Tibial nerve (tissue), 4 donors: ENCODE results near the gene ADRM1. TPM values are rescaled to one million over a fixed set of nuclear protein-coding genes. Genes with fewer than 3 reads are reported as not detected.
A peak's percentile ranks its signal among the peaks of the same experiment; 100 is the strongest.

Experiments used
- DNase-seq, 2 donors: peaks; one replicate each; pipeline ENCODE4 v3.0.0-alpha.2; 2019; ENCODE audit warnings: low spot score in 2 of 2
- H3K27ac ChIP-seq, 4 donors: fragments of 200-600 bp; sonication (generic) in 3 of 4; one replicate each; pipeline ENCODE4 v1.5.1; 2017 to 2019; ENCODE audit warnings: mild to moderate bottlenecking in 1 of 4
- H3K27me3 ChIP-seq, 2 donors: fragments of 200-600 bp; sonication (generic) in 1 of 2; one replicate each; pipeline versions ENCODE4 v1.5.1 to v1.6.0; 2017 to 2019
- H3K36me3 ChIP-seq, 3 donors: fragments of 200-600 bp; sonication (generic); one replicate each; pipeline ENCODE4 v1.5.1; 2018 to 2019
- H3K4me1 ChIP-seq, 4 donors: fragments of 200-600 bp; sonication (generic) in 3 of 4; one replicate each; pipeline ENCODE4 v1.5.1; 2017 to 2019
- H3K4me3 ChIP-seq, 4 donors: fragments of 200-600 bp; sonication (generic) in 3 of 4; one replicate each; pipeline ENCODE4 v1.5.1; 2017 to 2019; ENCODE audit warnings: mild to moderate bottlenecking in 1 of 4, moderate library complexity in 1 of 4
- H3K9me3 ChIP-seq, 4 donors: fragments of 200-600 bp; sonication (generic) in 3 of 4; one replicate each; pipeline ENCODE4 v1.5.1; 2017 to 2019
- CTCF ChIP-seq, 5 experiments: fragments of 200-600 bp in 3 of 5; fragments of 450-650 bp in 2 of 5; sonication (generic) in 3 of 5; IDR thresholded peaks; one replicate each; pipeline ENCODE4 v1.5.1; 2016 to 2019; ENCODE audit warnings: antibody characterized with exemption in 5 of 5, mild to moderate bottlenecking in 3 of 5, moderate library complexity in 2 of 5
- EP300 ChIP-seq, 2 donors: sonication (generic); formaldehyde crosslinking; IDR thresholded peaks; one replicate each; pipeline ENCODE4 v1.6.1; 2017; ENCODE audit warnings: antibody characterized with exemption in 2 of 2, mild to moderate bottlenecking in 1 of 2
- POLR2A ChIP-seq, 2 donors: fragments of 450-650 bp; IDR thresholded peaks; one replicate each; pipeline ENCODE4 v1.6.1; 2017; ENCODE audit warnings: antibody characterized with exemption in 2 of 2, mild to moderate bottlenecking in 2 of 2, moderate library complexity in 2 of 2
- WGBS, 2 donors: methylation state at CpG; one replicate each; pipeline ENCODE4 v1.1.5; 2018; 5-methylcytosine and 5-hydroxymethylcytosine counted together
- total RNA-seq, 4 donors: library from RNA; depleted of rRNA; stranded (reverse); fragments of >200 nt; gene quantifications; one replicate each; pipeline ENCODE4 v1.1.0, GENCODE V29; 2016

Gene ADRM1
- total RNA-seq, 4 donors from 2014 or later = 111 to 132 (median 129) TPM

GRCh38 chr20:62303340-62304226 is 786 bp downstream of the ADRM1 start:
- Histone ChIP-seq H3K4me3 (peak overlapping the region; percentile 56 to 89 (median 76)), H3K9me3 (no peaks in the 10 kb centered on the region), H3K4me1 (peaks cover 4 to 45% (median 18%) of the 10 kb centered on the region in 4 donors), H3K27me3 (no peaks in the 10 kb centered on the region), H3K27ac (peak overlapping the region; percentile 96 to 99 (median 98)), H3K36me3 (peaks cover 10 to 48% (median 25%) of the 10 kb centered on the region in 3 donors)
- no peak for DNase-seq
- TF ChIP-seq EP300 (IDR thresholded peaks at IDR 0.05) = no peak
- TF ChIP-seq CTCF (IDR thresholded peaks at IDR 0.05) = no peak
- no peak for TF ChIP-seq POLR2A (IDR thresholded peaks at IDR 0.05)
- 3 to 4% methylated on average over 44 to 56 of the region's 66 CpGs for WGBS, 2 donors

GRCh38 chr20:62304331-62305148 is 1.7 kb downstream of the ADRM1 start:
- peak overlapping the region; percentile 56 to 89 (median 76) for H3K4me3 ChIP-seq
- H3K4me1 ChIP-seq = peaks cover 4 to 45% (median 18%) of the 10 kb centered on the region in 4 donors
- H3K9me3 ChIP-seq = no peaks in the 10 kb centered on the region
- WGBS, 2 donors = 73 to 75% methylated on average over 29 of the region's 29 CpGs
- DNase-seq = no peak
- TF ChIP-seq EP300 (IDR thresholded peaks at IDR 0.05) (no peak), CTCF (IDR thresholded peaks at IDR 0.05) (no peak), POLR2A (IDR thresholded peaks at IDR 0.05) (no peak)
- H3K36me3 ChIP-seq = peaks cover 10 to 54% (median 28%) of the 10 kb centered on the region in 3 donors
- peak overlapping the region in 2 of 4 donors; percentile 99 for H3K27ac ChIP-seq
- H3K27me3 ChIP-seq = no peaks in the 10 kb centered on the region

- DNase-seq = no peak
- 77 to 81% methylated on average over 18 of the region's 18 CpGs for WGBS, 2 donors
- no peak for TF ChIP-seq EP300 (IDR thresholded peaks at IDR 0.05)
- TF ChIP-seq CTCF (IDR thresholded peaks at IDR 0.05) = no peak
- TF ChIP-seq POLR2A (IDR thresholded peaks at IDR 0.05) = no peak
- Histone ChIP-seq H3K9me3 (no peaks in the 10 kb centered on the region), H3K4me1 (peaks cover 4 to 45% (median 18%) of the 10 kb centered on the region in 4 donors), H3K36me3 (peaks cover 10 to 61% (median 28%) of the 10 kb centered on the region in 3 donors), H3K27ac (no peak overlapping the region), H3K27me3 (no peaks in the 10 kb centered on the region), H3K4me3 (no peak overlapping the region)
Observed at GRCh38 chr20:62305149-62305764, 2.5 kb downstream of the ADRM1 start.

GRCh38 chr20:62305765-62306413 is 3.1 kb downstream of the ADRM1 start:
- 84 to 85% methylated on average over 28 to 33 of the region's 33 CpGs for WGBS, 2 donors
- Histone ChIP-seq H3K4me3 (no peak overlapping the region), H3K4me1 (peaks cover 4 to 45% (median 18%) of the 10 kb centered on the region in 4 donors), H3K27me3 (no peaks in the 10 kb centered on the region), H3K9me3 (no peaks in the 10 kb centered on the region), H3K27ac (no peak overlapping the region), H3K36me3 (peaks cover 10 to 67% (median 28%) of the 10 kb centered on the region in 3 donors)
- DNase-seq = no peak
- TF ChIP-seq EP300 (IDR thresholded peaks at IDR 0.05) (no peak), POLR2A (IDR thresholded peaks at IDR 0.05) (no peak), CTCF (IDR thresholded peaks at IDR 0.05) (no peak)
